ENCODE data around the gene RNU5B-1. TPM values are rescaled to one million over a fixed set of nuclear protein-coding genes. Genes with fewer than 3 reads are reported as not detected.

RNU5B-1 gene
- total RNA-seq, 3 donors from 2014 or later: not detected

DNA sequence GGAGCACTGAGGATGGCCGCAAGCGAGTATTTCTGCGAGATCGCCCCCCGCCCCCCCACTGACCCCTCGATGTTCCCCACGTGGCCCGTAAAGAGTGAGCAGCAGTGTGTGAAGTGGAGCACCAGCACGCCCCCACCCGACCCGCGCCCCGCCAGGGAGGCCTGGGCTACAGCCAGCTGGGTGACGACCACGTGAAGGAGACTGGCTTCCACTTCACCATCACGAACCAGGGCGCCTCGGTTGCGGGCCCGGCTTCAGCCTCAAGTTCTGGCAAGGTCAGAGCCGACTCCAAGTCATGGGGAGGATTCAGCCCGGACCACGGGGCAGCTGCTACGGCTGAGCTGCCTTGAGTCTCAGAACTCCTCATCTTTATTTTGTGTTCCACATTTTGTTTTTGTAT, 2.4 kb upstream of the RNU5B-1 start:
- no peaks in the 10 kb centered on the region for H3K9me3 ChIP-seq
- intact Hi-C loops (cut with DNase I; ENCODE audit: low total_unique reads): no loop called here
- H3K4me1 ChIP-seq: no peaks in the 10 kb centered on the region
- no peaks in the 10 kb centered on the region for H3K27me3 ChIP-seq
- H3K36me3 ChIP-seq: no peaks in the 10 kb centered on the region
- TF ChIP-seq, protein P1, sequence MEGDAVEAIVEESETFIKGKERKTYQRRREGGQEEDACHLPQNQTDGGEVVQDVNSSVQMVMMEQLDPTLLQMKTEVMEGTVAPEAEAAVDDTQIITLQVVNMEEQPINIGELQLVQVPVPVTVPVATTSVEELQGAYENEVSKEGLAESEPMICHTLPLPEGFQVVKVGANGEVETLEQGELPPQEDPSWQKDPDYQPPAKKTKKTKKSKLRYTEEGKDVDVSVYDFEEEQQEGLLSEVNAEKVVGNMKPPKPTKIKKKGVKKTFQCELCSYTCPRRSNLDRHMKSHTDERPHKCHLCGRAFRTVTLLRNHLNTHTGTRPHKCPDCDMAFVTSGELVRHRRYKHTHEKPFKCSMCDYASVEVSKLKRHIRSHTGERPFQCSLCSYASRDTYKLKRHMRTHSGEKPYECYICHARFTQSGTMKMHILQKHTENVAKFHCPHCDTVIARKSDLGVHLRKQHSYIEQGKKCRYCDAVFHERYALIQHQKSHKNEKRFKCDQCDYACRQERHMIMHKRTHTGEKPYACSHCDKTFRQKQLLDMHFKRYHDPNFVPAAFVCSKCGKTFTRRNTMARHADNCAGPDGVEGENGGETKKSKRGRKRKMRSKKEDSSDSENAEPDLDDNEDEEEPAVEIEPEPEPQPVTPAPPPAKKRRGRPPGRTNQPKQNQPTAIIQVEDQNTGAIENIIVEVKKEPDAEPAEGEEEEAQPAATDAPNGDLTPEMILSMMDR (IDR thresholded peaks at IDR 0.05): no peak
- no peak for TF ChIP-seq POLR2A (IDR thresholded peaks at IDR 0.05)
- TF ChIP-seq POLR2AphosphoS5 (IDR thresholded peaks at IDR 0.05): no peak
- no peak for DNase-seq (ENCODE audit: low spot score in 2 of 2)
- no peak overlapping the region for H3K4me3 ChIP-seq
- no peak overlapping the region for H3K27ac ChIP-seq

DNA sequence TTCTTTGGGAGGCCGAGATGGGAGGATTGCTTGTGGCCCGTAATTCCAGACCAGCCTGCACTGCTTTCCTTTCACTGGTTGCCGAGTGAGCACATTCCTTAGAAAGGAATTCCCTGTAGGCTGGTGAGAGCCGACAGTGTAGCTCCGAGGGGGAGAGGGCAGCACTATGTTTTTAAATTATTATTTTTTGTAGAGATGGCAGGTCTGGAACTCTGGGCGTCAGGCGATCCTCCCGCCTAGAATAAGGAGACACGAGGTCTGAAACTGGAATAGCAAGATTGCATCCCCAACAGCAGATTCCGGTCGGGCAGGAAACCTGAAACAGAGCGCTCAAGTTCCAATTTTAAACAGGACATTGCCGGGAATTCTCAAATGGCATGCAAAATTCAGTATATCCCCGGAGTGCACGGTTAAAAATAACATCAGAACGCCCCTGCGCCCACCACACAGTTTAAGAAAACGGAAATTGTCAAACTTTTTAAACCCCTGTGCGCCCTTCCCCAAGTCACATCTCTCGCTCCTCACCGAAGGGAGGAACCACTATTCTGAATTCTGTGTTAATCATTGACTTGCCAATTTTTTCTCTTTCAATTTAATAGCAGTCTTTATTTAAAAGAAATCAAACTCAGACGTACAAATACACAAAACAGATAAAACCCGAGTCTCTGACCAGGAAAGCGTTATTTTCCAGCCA, 643 bp upstream of the RNU5B-1 start:
- intact Hi-C loops (cut with DNase I; ENCODE audit: low total_unique reads): no loop called here
- H3K9me3 ChIP-seq: no peaks in the 10 kb centered on the region
- H3K4me1 ChIP-seq: no peaks in the 10 kb centered on the region
- no peaks in the 10 kb centered on the region for H3K27me3 ChIP-seq
- H3K4me3 ChIP-seq: peak overlapping the region; percentile 47 to 71 (median 60)
- H3K27ac ChIP-seq: peak overlapping the region; percentile 84 to 91
- DNase-seq (ENCODE audit: low spot score in 2 of 2): peak; percentile 59 to 67
- TF ChIP-seq POLR2A (IDR thresholded peaks at IDR 0.05) (no peak), POLR2AphosphoS5 (IDR thresholded peaks at IDR 0.05) (peak in 1 of 3 donors; percentile 48)
- H3K36me3 ChIP-seq: no peaks in the 10 kb centered on the region

DNA sequence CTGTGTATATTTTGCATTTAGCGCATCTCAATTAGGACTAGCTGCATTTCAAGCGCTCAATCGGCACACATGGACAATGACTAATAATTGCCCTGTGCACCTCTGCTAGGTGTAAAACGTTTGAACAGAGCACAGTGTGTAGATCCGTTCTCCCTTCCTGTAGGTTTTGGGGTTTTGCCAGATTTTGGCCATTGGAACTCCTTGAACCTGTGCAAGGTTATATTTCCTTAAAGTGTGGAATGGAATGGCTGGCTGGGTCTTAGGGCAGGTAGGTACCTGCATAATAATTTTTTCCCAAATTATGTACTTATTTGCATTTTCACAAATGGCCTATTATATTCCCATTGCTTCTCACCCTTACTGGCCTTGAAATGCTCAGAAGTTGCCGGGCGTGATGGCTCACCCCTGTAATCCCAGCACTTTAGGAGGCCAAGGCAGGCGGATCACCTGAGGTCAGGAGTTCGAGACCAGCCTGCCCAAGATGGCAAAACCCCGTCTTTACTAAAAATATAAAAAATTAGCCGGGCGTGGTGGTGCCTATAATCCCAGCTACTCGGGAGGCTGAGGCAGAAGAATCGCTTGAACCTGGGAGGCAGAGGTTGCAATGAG, 777 bp downstream of the RNU5B-1 start:
- H3K4me1 ChIP-seq: no peaks in the 10 kb centered on the region
- H3K36me3 ChIP-seq: no peaks in the 10 kb centered on the region
- intact Hi-C loops (cut with DNase I; ENCODE audit: low total_unique reads): no loop called here
- H3K27me3 ChIP-seq: no peaks in the 10 kb centered on the region
- H3K27ac ChIP-seq: peak overlapping the region; percentile 84 to 91
- DNase-seq (ENCODE audit: low spot score in 2 of 2): no peak
- no peaks in the 10 kb centered on the region for H3K9me3 ChIP-seq
- no peak for TF ChIP-seq POLR2A (IDR thresholded peaks at IDR 0.05)
- TF ChIP-seq, protein P1 (IDR thresholded peaks at IDR 0.05): no peak
- no peak for TF ChIP-seq POLR2AphosphoS5 (IDR thresholded peaks at IDR 0.05)
- peak overlapping the region; percentile 47 to 71 (median 60) for H3K4me3 ChIP-seq

DNA sequence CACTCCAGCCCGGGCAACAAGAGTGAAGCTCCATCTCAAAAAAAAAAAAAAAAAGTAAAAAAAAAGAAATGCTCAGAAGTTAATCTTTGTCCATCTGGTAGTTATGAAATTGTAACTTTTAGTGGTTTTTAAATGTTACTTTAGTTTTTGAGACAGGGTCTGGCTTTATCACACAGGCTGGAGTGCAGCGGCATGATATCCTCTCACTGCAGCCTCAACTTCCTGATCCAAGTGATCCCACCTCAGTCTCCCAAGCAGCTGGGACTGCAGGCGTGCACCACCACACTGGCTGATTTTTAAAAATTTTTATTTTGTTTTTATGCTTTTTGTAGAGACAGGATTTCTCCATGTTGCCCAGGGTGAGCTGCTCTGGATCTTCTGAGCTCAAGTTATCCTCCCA, 1.3 kb downstream of the RNU5B-1 start:
- Histone ChIP-seq H3K27ac (no peak overlapping the region), H3K4me3 (no peak overlapping the region), H3K36me3 (no peaks in the 10 kb centered on the region), H3K27me3 (no peaks in the 10 kb centered on the region), H3K4me1 (no peaks in the 10 kb centered on the region), H3K9me3 (no peaks in the 10 kb centered on the region)
- intact Hi-C loops (cut with DNase I; ENCODE audit: low total_unique reads): no loop called here
- no peak for TF ChIP-seq POLR2AphosphoS5 (IDR thresholded peaks at IDR 0.05)
- no peak for TF ChIP-seq POLR2A (IDR thresholded peaks at IDR 0.05)
- TF ChIP-seq, protein P1 (IDR thresholded peaks at IDR 0.05): no peak
- DNase-seq (ENCODE audit: low spot score in 2 of 2): no peak

DNA sequence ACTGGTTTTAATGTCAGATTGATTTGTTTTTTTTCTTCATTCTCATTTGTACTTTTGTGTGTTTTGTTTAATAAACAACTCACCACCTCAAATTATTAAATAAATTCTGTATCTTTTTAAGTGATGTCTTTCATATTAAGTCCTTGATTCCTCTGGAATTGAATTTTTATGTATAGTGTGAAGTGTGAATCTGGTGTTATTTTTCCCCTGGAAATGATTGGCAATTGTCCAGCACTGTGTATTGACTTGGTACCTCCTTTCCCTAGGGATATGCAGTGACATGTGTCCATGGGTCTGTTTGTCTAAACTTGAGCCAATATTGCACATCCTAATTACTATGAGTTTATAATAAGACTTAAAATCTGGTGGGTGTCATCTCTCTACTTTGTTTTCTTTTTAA, 2.1 kb downstream of the RNU5B-1 start:
- H3K27me3 ChIP-seq: no peaks in the 10 kb centered on the region
- no peaks in the 10 kb centered on the region for H3K36me3 ChIP-seq
- no peak for DNase-seq (ENCODE audit: low spot score in 2 of 2)
- no peaks in the 10 kb centered on the region for H3K4me1 ChIP-seq
- H3K9me3 ChIP-seq: no peaks in the 10 kb centered on the region
- no peak overlapping the region for H3K4me3 ChIP-seq
- H3K27ac ChIP-seq: no peak overlapping the region
- intact Hi-C loops (cut with DNase I; ENCODE audit: low total_unique reads): no loop called here
- no peak for TF ChIP-seq POLR2AphosphoS5 (IDR thresholded peaks at IDR 0.05)
- TF ChIP-seq, protein P1 (IDR thresholded peaks at IDR 0.05): no peak
- TF ChIP-seq POLR2A (IDR thresholded peaks at IDR 0.05): no peak
